HG03469 (cell line): ENCODE results near the gene ASB14.

Experiments used
- ATAC-seq: cut with Tn5 transposase; IDR thresholded peaks from one replicate; pipeline ENCODE4 v1.9.1; 2021; ENCODE audit warnings: mild to moderate bottlenecking, moderate library complexity, moderate number of reproducible peaks; ENCODE audit not compliant: unreplicated experiment

ASB14 gene

DNA sequence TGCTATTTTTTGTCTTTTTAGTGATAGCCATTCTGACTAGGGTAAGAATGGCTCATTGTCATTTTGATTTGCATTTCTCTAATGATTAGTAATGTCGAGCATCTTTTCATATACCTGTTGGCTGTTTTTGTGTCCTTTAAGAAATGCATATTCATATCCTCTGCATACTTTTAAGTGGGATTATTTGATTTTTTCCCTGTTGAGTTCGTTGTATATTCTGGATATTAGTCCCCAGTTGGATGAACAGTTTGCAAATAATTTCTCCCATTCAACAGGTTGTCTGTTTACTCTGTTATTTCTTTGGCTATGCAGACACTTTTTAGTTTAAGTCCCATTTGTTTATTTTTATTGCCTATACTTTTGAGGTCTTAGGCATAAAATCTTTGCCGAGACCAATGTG lies 30.6 kb downstream of the ASB14 start:
- no peak for ATAC-seq

- no peak for ATAC-seq
Measured at GRCh38 chr3:57261119-57261518, 31.4 kb downstream of the ASB14 start.

DNA sequence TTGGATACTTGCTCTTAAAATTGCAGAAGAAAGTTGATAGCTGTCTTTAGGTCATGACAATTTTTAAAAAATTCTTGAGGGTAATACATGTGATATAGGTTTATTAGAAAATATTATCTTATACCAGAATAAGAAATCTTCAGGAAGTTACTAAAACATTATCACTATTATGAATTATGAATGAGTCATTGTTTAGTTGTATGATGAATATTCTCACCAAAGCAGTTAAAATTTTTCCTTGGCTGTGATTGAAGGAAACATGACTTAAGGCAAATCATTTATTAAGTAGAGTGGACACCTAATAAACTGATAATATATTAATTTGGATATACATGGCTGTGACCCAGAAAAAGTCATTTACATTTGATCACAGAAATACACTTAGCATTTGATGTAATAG lies 34.8 kb downstream of the ASB14 start:
- no peak for ATAC-seq

DNA sequence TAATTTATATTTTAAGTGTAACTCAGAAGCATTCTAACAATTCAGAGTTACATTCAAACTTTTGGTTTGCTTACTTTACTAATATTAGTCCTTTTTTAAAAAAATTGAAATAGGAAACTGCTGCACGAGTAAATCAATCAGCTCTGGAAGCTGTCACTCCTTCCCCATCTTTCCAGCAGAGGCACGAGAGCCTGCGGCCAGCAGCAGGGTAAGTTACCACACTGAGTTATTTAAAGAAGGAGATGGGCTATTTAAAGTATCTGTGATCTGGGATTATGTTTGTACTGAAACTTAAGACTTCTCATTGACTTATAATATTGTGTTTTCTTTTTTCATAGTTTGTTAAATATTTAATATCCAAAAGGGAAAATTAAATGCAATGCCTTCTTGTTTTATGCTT lies 35.6 kb downstream of the ASB14 start:
- ATAC-seq = no peak

GRCh38 chr3:57252404-57252803 lies 40.1 kb downstream of the ASB14 start:
- ATAC-seq = no peak

DNA sequence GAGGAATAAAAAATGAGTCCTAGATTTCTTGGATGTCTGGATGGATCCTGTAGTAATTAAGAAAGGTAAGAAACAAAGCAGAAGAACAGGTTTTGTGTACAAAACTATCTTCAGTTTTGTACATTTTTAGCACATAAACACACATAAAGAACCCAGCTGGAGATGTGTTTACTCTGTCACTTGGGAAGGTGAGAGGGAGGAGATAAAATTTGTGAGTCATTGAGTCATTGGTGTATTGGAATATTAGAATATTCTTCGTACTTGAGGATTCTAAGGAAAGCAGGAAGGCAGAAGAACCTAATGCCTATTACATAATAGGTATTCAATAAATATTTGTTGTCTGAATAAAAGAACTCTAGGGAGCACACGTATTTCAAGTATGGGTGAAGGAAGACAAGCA lies 47.5 kb downstream of the ASB14 start:
- no peak for ATAC-seq

DNA sequence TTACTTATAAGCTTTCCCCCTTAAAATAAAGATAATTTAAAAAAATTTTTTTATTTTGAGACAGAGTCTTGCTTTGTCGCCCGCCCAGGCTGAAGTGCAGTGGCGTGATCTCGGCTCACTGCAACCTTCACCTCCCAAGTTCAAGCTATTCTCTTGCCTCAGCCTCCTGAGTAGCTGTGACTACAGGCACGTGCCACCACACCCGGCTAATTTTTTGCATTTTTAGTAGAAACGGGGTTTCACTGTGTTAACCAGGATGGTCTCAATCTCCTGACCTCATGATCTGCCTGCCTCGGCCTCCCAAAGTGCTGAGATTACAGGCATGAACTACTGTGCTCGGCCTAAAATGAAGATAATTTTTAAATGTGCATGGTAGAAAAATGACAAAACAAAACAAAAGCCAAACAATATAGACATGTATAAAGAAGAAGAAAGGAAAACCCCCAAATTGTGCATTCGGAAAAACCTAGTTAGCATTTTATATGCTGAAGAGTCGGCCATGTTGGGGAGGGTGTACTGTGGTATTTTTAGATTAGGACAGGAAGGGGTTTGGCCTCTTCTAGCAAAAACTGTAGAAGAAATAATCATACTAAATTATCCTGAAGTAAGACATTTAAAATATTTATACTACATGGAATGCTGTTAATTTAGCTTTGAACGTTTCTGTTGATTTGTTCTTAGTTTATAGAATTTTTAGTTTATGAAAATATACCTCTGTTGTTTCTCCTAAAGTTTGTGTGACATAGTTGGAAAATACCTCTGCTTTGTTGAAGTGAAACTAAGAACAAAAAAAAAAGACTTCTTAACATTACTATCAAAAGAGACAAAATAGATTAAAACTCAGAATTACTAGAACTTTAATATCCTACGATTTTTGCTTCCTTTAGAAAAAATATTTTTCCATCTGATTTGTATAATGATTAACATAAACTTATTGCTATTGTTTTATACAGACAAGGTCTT lies 57.6 kb downstream of the ASB14 start:
- ATAC-seq = no peak

- ATAC-seq = no peak
Measured at GRCh38 chr3:57233799-57234198, 58.7 kb downstream of the ASB14 start.

DNA sequence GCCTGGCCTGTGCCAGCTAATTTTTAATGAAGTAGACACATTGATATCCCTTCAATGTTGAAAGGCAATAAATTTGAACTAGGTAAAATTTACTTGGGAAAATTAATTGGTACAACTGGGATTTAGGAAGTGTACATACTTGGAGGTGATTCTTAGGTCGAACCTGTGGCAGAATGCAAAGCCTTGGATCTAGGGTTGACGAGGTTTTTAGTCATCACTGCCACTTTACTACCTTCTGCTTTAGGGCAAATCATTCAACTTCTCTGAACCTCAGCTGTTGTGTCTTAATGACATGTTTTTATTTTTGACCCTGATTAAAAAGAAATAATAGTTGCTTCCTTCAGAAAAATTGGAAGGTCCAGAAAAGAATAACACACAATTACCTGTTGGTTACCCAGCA lies 62.5 kb downstream of the ASB14 start:
- no peak for ATAC-seq

DNA sequence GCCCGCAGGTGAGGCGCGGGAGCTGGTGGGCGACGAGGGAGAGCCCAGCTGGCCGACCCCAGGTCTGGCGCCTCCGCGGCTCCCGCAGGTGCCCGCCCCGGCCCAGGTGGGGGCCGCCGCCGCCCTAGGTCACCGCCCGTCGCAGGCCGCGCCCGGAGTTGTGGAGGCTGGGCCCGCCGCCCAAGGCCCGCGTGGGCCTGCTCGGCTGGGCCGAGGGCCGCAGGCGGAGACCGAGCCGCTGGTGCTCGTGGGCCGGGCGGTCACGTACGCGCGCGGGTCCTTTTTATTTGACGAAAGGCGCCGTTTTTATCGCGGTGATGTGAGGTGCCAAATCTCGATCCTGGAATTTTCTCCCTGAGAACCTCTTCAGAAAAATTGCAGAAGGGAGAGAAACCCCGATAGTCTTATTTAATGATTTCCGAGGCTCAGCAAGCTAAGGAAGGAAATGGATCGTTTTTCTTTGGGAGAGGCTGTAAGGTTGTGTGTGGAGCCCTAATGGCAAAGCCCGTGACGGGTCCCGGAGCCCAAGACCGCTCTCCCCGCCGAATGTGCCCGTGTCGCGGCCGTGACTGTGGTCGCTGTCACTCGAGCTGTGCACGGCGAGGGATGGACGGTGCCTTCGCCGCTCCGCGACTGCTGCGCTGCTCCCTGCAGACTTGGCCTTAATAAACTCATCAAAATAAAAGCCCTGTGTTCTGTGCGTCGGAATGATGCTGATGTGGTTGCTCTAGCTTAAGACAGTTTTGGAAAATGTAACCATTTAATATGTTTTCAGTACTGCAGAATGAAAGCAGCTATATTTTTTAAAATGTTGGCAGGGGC lies 64.3 kb downstream of the ASB14 start:
- no peak for ATAC-seq

DNA sequence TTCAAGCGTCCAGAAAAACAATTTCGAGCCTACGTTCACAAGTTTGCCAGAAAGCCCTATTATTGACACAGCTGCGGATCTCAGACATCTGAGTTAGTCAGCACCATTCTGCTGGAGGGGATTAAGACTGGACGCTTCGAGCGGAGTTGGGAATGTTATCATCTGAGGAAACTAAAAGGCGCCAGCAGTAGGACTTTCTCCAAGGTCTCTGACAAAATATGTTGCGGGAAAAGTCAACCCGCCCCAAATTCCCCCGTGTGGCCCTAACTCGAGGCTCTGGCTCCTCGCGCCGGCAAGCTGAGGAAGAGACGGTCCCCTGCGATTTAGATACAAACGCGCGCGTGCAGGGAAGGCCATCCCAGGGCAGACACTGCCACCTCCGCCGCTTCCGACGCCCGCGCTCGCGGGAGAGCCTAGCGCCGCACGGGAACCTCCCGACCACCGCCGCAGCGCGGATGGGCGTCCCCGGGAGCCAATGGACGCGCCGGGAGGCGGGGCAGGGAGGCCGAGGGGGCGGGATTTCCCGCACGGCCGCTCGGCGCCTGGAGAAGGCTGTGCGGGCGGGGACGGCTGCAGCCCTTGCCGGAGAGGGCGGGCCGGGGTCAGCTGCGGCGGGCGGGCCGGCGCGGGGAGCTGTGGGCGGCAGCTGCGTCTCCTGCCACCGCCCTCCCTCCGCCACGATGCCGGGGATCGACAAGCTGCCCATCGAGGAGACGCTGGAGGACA lies 65.1 kb downstream of the ASB14 start, which contains the start of gene APPL1:
Gene APPL1 (plus strand): TSS at position 526 of the 726 bp plus-strand sequence. CDS start 155 bp downstream, at position 681.
- peak; percentile 66 for ATAC-seq

GRCh38 chr3:57226176-57226575 lies 66.3 kb downstream of the ASB14 start:
- ATAC-seq = no peak

GRCh38 chr3:57224856-57225255 lies 67.6 kb downstream of the ASB14 start:
- no peak for ATAC-seq

- ATAC-seq = no peak
Measured at GRCh38 chr3:57221883-57222282, 70.6 kb downstream of the ASB14 start.
